ENCODE measurements around the gene SYT17. TPM values are rescaled to one million over a fixed set of nuclear protein-coding genes. Genes with fewer than 3 reads are reported as not detected.
A peak's percentile ranks its signal among the peaks of the same experiment; 100 is the strongest.

The SYT17 gene
- total RNA-seq, 2 experiments from 2014 or later: 6.2 to 10.3 TPM

DNA sequence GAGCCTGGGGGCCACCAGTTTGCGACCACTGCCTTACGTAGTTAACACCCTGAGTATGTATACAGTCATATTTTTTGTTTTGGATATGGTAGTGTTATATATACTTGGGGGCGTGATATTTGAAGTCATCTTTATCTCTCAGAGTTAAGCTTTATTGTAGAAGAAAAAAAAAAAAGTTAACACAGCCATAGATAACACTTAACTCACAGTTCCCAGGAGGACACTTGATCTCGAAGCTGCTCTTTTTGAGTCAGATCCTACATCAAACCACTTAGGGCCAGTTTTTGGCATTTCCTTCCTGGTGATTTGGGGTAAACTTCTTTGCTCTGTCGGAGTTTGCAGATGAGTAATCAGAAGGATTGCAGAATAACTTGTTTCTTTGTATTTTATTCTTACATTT lies 48.5 kb upstream of the SYT17 start:
- peak; percentile 15 for DNase-seq (ENCODE audit: low spot score)
- intact Hi-C loops (cut with micrococcal nuclease; ENCODE audit: unreplicated experiment): no loop called here
- Histone ChIP-seq H3K36me3 (ENCODE audit: insufficient read depth, low read length) (no peaks in the 10 kb centered on the region), H3K27ac (ENCODE audit: low read depth, low read length, poor library complexity, severe bottlenecking) (no peak overlapping the region), H3K4me3 (ENCODE audit: low read depth, low read length, poor library complexity, severe bottlenecking) (peak overlapping the region; percentile 55), H2AFZ (ENCODE audit: low read length) (peak overlapping the region; percentile 99), H3K9me3 (ENCODE audit: low read length) (no peaks in the 10 kb centered on the region), H3K9me2 (ENCODE audit: insufficient read depth, low read length) (no peaks in the 10 kb centered on the region), H3K4me2 (ENCODE audit: low read length) (peak overlapping the region; percentile 74), H4K20me1 (ENCODE audit: insufficient read depth, low read length) (no peaks in the 10 kb centered on the region), H3K79me2 (ENCODE audit: insufficient read depth, low read depth, low read length) (no peaks in the 10 kb centered on the region), H3K4me1 (ENCODE audit: insufficient read depth, low read length, poor library complexity, severe bottlenecking) (peaks cover 39% of the 10 kb centered on the region)
- ChIA-PET CTCF (ENCODE audit: unreplicated experiment) (no interaction called here), POLR2A (interaction anchor here (0.6 to 2.1 kb wide), 4 partner anchors 12 to 261 kb away, joined by 3 to 8 read pairs (median 4); no protein-coding TSS in a partner anchor)
- no TSS peak for BruUV-seq (replicated peaks)
- no peak for TF ChIP-seq EZH2phosphoT487 (IDR thresholded peaks at IDR 0.05; ENCODE audit: borderline replicate concordance, low read depth, low read length)
- TF ChIP-seq, protein P1, sequence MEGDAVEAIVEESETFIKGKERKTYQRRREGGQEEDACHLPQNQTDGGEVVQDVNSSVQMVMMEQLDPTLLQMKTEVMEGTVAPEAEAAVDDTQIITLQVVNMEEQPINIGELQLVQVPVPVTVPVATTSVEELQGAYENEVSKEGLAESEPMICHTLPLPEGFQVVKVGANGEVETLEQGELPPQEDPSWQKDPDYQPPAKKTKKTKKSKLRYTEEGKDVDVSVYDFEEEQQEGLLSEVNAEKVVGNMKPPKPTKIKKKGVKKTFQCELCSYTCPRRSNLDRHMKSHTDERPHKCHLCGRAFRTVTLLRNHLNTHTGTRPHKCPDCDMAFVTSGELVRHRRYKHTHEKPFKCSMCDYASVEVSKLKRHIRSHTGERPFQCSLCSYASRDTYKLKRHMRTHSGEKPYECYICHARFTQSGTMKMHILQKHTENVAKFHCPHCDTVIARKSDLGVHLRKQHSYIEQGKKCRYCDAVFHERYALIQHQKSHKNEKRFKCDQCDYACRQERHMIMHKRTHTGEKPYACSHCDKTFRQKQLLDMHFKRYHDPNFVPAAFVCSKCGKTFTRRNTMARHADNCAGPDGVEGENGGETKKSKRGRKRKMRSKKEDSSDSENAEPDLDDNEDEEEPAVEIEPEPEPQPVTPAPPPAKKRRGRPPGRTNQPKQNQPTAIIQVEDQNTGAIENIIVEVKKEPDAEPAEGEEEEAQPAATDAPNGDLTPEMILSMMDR (conservative IDR thresholded peaks at IDR 0.05; ENCODE audit: low read length): no peak

DNA sequence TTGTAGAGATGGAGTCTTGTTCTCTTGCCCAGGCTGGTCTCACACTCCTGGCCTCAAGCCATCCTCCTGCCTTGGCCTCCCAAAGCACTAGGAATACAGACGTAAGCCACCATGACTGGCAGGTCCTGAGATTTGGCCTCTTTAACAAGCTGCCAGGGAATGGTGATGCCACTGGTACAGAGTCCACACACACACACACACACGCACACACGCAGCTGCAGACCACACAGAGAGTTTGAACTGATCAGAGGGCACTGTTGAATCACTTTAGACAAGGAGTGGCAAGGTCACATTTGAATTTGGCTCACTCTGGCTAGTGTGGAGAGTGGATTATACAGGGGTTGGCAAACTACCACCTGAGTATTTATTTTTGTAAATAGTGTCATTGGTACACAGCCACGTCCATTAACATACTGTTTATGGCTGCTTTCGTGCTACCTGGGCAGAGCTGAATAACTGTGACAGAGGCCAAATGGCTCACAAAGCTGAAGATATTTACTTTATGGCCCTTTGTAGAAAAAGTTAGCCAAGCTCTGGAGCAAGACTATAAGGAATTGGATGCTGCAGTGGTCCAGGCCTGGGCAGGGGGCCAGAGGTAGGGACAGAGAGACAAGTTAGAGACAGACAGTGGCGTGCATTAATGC lies 44.4 kb upstream of the SYT17 start:
- H3K79me2 ChIP-seq (ENCODE audit: insufficient read depth, low read depth, low read length): no peaks in the 10 kb centered on the region
- intact Hi-C loops (cut with micrococcal nuclease; ENCODE audit: unreplicated experiment): no loop called here
- no peak overlapping the region for H3K27ac ChIP-seq (ENCODE audit: low read depth, low read length, poor library complexity, severe bottlenecking)
- H3K4me3 ChIP-seq (ENCODE audit: low read depth, low read length, poor library complexity, severe bottlenecking): no peak overlapping the region
- TF ChIP-seq, protein P1 (conservative IDR thresholded peaks at IDR 0.05; ENCODE audit: low read length): no peak
- TF ChIP-seq EZH2phosphoT487 (IDR thresholded peaks at IDR 0.05; ENCODE audit: borderline replicate concordance, low read depth, low read length): no peak
- no peak overlapping the region for H3K4me2 ChIP-seq (ENCODE audit: low read length)
- POLR2A ChIA-PET: no interaction called here
- 0 out of 2 replicates have a peak, but pooled peaks cover 14% of the 10 kb centered on the region for H3K9me3 ChIP-seq (ENCODE audit: low read length)
- CTCF ChIA-PET (ENCODE audit: unreplicated experiment): no interaction called here
- H4K20me1 ChIP-seq (ENCODE audit: insufficient read depth, low read length): no peaks in the 10 kb centered on the region
- no peak overlapping the region for H2AFZ ChIP-seq (ENCODE audit: low read length)
- DNase-seq (ENCODE audit: low spot score): no peak
- peaks cover 14% of the 10 kb centered on the region for H3K4me1 ChIP-seq (ENCODE audit: insufficient read depth, low read length, poor library complexity, severe bottlenecking)
- H3K36me3 ChIP-seq (ENCODE audit: insufficient read depth, low read length): no peaks in the 10 kb centered on the region
- no TSS peak for BruUV-seq (replicated peaks)
- no peaks in the 10 kb centered on the region for H3K9me2 ChIP-seq (ENCODE audit: insufficient read depth, low read length)

DNA sequence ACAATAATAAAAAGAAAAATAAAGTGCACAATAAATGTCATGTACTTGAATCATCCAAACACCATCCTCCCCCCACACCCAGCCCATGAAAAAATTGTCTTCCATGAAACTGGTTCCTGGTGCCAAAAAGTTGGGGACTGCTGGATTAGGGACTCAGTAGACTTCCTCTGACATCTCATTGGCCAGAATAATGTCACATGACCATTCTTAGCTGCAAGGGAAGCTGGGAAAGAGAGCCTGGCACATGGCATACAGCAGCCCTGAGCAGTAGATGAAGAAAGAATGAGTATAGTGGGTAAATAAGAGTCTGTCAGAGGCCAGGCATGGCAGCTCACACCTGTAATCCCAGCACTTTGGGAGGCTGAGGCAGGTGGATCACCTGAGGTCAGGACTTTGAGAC lies 41.7 kb upstream of the SYT17 start:
- ChIA-PET CTCF (ENCODE audit: unreplicated experiment) (no interaction called here), POLR2A (no interaction called here)
- H3K79me2 ChIP-seq (ENCODE audit: insufficient read depth, low read depth, low read length): no peaks in the 10 kb centered on the region
- no TSS peak for BruUV-seq (replicated peaks)
- no peak for DNase-seq (ENCODE audit: low spot score)
- H3K9me2 ChIP-seq (ENCODE audit: insufficient read depth, low read length): no peaks in the 10 kb centered on the region
- TF ChIP-seq, protein P1 (conservative IDR thresholded peaks at IDR 0.05; ENCODE audit: low read length): no peak
- no peak for TF ChIP-seq EZH2phosphoT487 (IDR thresholded peaks at IDR 0.05; ENCODE audit: borderline replicate concordance, low read depth, low read length)
- no peaks in the 10 kb centered on the region for H4K20me1 ChIP-seq (ENCODE audit: insufficient read depth, low read length)
- no peak overlapping the region for H3K27ac ChIP-seq (ENCODE audit: low read depth, low read length, poor library complexity, severe bottlenecking)
- peaks cover 10% of the 10 kb centered on the region for H3K4me1 ChIP-seq (ENCODE audit: insufficient read depth, low read length, poor library complexity, severe bottlenecking)
- H2AFZ ChIP-seq (ENCODE audit: low read length): no peak overlapping the region
- H3K4me3 ChIP-seq (ENCODE audit: low read depth, low read length, poor library complexity, severe bottlenecking): no peak overlapping the region
- intact Hi-C loops (cut with micrococcal nuclease; ENCODE audit: unreplicated experiment): no loop called here
- H3K9me3 ChIP-seq (ENCODE audit: low read length): 0 out of 2 replicates have a peak, but pooled peaks cover 14% of the 10 kb centered on the region
- H3K36me3 ChIP-seq (ENCODE audit: insufficient read depth, low read length): no peaks in the 10 kb centered on the region
- no peak overlapping the region for H3K4me2 ChIP-seq (ENCODE audit: low read length)
